ENCODE measurements around the gene AGAP3. TPM values are rescaled to one million over a fixed set of nuclear protein-coding genes. Genes with fewer than 3 reads are reported as not detected.

Gene AGAP3
- total and polyA plus RNA-seq, 2 donors (not counting 1 experiment from before 2014, with no cell fraction given), result 21.1 to 22.3 TPM

DNA sequence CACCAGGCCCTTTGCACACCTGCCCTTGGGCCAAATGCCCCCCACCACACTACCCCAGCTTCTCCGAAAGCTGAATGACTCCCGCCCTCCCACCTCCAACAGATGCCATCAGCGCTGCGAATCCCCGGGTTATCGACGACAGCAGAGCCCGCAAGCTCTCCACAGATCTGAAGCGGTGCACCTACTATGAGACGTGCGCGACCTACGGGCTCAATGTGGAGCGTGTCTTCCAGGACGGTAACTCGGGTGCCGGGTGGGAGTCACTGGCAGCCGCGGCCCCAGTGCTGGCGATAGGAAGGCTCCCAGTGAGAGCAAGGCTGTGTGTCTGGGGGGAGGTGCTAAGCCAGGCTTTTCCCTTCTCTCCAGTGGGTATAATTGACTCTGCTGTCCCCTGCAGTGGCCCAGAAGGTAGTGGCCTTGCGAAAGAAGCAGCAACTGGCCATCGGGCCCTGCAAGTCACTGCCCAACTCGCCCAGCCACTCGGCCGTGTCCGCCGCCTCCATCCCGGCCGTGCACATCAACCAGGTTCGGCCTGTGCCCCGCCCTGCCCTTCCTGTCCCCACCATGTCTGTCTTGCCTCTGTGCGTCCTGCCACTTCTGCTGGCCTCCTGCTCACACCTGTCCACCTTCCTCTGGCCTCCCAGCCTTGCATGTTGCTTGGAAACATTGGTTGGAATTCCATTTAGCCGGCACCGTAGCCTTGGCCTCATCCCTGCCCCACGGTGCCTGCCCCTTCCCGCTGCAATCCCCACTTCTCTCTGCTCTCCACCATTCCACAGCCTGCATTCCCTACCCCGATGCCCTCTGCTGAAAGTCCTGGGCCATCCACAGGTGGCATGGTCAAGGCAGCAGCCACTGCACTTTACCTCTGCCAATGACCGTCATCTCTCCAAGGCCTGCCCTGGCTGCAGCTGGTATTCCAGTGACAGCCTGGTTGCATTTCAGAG is 32.1 kb downstream of the AGAP3 start:
- no peak overlapping the region for H3K27ac ChIP-seq (ENCODE audit: low read length in 2 of 2)
- intact Hi-C loops (cut with micrococcal nuclease), result no loop called here

More for the DNA sequence above, 32.1 kb downstream of the AGAP3 start:
- Histone ChIP-seq H3K4me3 (ENCODE audit: control extremely low read depth in 1 of 5, extremely low read depth in 1 of 5, insufficient read depth in 1 of 5, low read depth in 2 of 5, low read length in 4 of 5) (no peak overlapping the region), H3K9me3 (ENCODE audit: control extremely low read depth in 1 of 3, control insufficient read depth in 2 of 3, insufficient read depth in 1 of 3, low read length in 2 of 3) (no peaks in the 10 kb centered on the region), H3K36me3 (replicated peaks in 1 of 2; ENCODE audit: control extremely low read depth in 1 of 2, control insufficient read depth in 1 of 2, extremely low read depth in 1 of 2, insufficient read depth in 2 of 2, low read length in 1 of 2) (no peaks in the 10 kb centered on the region), H3K4me2 (replicated peaks; ENCODE audit: low read depth, low read length, poor library complexity, severe bottlenecking) (no peak overlapping the region), H3K9ac (ENCODE audit: low read length) (no peak overlapping the region), H4K20me1 (ENCODE audit: control insufficient read depth, insufficient read depth, low read length, poor library complexity, severe bottlenecking) (no peaks in the 10 kb centered on the region), H3K27me3 (replicated peaks in 1 of 4; ENCODE audit: control extremely low read depth in 1 of 4, control insufficient read depth in 3 of 4, insufficient read depth in 4 of 4, low read length in 3 of 4) (peaks cover 0 to 20% (median 3%) of the 10 kb centered on the region in 4 experiments), H2AFZ (ENCODE audit: insufficient read depth, low read depth, low read length, poor library complexity, severe bottlenecking) (no peak overlapping the region), H3K79me2 (ENCODE audit: control insufficient read depth, insufficient read depth, low read length) (no peaks in the 10 kb centered on the region), H3K4me1 (ENCODE audit: control insufficient read depth in 2 of 2, insufficient read depth in 2 of 2, low read length in 2 of 2) (no peaks in the 10 kb centered on the region)
- TF ChIP-seq CTCF (IDR thresholded peaks at IDR 0.05) (no peak), EZH2 (IDR thresholded peaks at IDR 0.05; ENCODE audit: borderline replicate concordance, insufficient read depth, low read depth, low read length, poor library complexity, severe bottlenecking) (no peak)
- Mint-ChIP-seq H3K9me3 (ENCODE audit: insufficient read depth) (no peaks in the 10 kb centered on the region), H3K4me3 (no peak overlapping the region), H3K4me1 (peaks cover 10% of the 10 kb centered on the region), H3K27me3 (peaks cover 11% of the 10 kb centered on the region), H3K27ac (no peak overlapping the region)
- ChIA-PET CTCF (interaction anchor here (1.2 to 1.6 kb wide), 2 partner anchors 8 to 10 kb away, joined by 3 to 6 read pairs; no protein-coding TSS in a partner anchor), POLR2A (no interaction called here)
- 96% methylated on average over 36 of the region's 38 CpGs for WGBS (ENCODE audit: insufficient coverage)
- DNase-seq (no peak), ATAC-seq (ENCODE audit: low read depth) (no peak)
